Measurements from ENCODE around the gene VWA5B1. TPM values are rescaled to one million over a fixed set of nuclear protein-coding genes. Genes with fewer than 3 reads are reported as not detected.

Gene VWA5B1
- total and polyA plus RNA-seq, 10 of the 15 experiments (the other 5 are each of a cell fraction or from before 2014, with no cell fraction given), result under 0.01 to 0.05 (median 0.01) TPM; not detected in 7

DNA sequence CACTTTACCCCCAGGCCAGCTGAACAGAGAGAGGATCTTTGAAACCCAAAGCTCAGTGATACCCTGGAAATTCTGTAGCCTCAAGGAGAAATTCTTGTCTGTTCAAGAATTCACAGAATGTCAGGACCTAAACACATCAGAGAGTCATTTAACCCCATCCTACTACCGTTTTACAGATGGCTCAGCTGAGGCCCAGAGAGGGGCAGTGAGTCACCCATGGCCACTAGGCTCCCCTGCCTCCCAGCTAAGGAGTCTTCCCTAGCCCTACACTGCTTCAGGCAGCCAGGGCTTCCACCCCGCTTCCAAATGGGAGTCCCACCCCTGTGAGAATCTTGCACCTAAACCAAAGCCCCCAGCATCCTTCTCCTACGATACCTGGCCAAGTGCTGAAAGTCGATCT is 28.3 kb downstream of the VWA5B1 start:
- no peaks in the 10 kb centered on the region for H3K79me2 ChIP-seq (ENCODE audit: control insufficient read depth, insufficient read depth, low read length)
- H3K9ac ChIP-seq (ENCODE audit: control insufficient read depth, insufficient read depth, low read length), result no peak overlapping the region
- intact Hi-C loops (cut with micrococcal nuclease; ENCODE audit: unreplicated experiment), result no loop called here
- peaks cover 24% of the 10 kb centered on the region for H3K4me1 ChIP-seq (ENCODE audit: control insufficient read depth, insufficient read depth, low read length)
- H3K4me3 ChIP-seq, result no peak overlapping the region
- in situ Hi-C loops (cut with MboI), result no loop called here
- ChIA-PET RAD21 (ENCODE audit: unreplicated experiment) (no interaction called here), CTCF (no interaction called here), POLR2A (no interaction called here), SMC1A (ENCODE audit: uncharacterized antibody, unreplicated experiment) (interaction anchor here (1.2 kb wide), 1 partner anchor 10 kb away, joined by 4 read pairs; no protein-coding TSS in a partner anchor)
- H3K4me2 ChIP-seq (ENCODE audit: control insufficient read depth, insufficient read depth), result no peak overlapping the region
- H2AFZ ChIP-seq (ENCODE audit: control insufficient read depth, low read depth, low read length), result no peak overlapping the region
- no peak for FAIRE-seq
- no TSS peak for BruUV-seq (replicated peaks)
- ATAC-seq, result no peak
- no peak overlapping the region for H3K27ac ChIP-seq (ENCODE audit: control insufficient read depth, insufficient read depth)
- no peak for DNase-seq (ENCODE audit: low read depth, low spot score)
- peaks cover 0 to 5% of the 10 kb centered on the region in 2 experiments; a peak in 2 of 4 replicates for H3K27me3 ChIP-seq (replicated peaks in 1 of 2; ENCODE audit: control insufficient read depth in 2 of 2, insufficient read depth in 2 of 2, low read length in 1 of 2)
- no peaks in the 10 kb centered on the region for H4K20me1 ChIP-seq (ENCODE audit: control insufficient read depth, insufficient read depth)
- 42% methylated on average over 4 of the region's 4 CpGs for whole genome bisulfite sequencing (ENCODE audit: insufficient coverage, insufficient replicate concordance, low lambda C conversion rate, missing lambda C conversion rate)
- TF ChIP-seq HDAC2 (IDR thresholded peaks at IDR 0.05), result no peak
- no peaks in the 10 kb centered on the region for H3K36me3 ChIP-seq (ENCODE audit: control insufficient read depth in 2 of 2, insufficient read depth in 2 of 2, low read length in 1 of 2)
- no peaks in the 10 kb centered on the region; the same call in 2 of the 3 replicates for H3K9me3 ChIP-seq (replicated peaks; ENCODE audit: control insufficient read depth, insufficient read depth, low read length)

DNA sequence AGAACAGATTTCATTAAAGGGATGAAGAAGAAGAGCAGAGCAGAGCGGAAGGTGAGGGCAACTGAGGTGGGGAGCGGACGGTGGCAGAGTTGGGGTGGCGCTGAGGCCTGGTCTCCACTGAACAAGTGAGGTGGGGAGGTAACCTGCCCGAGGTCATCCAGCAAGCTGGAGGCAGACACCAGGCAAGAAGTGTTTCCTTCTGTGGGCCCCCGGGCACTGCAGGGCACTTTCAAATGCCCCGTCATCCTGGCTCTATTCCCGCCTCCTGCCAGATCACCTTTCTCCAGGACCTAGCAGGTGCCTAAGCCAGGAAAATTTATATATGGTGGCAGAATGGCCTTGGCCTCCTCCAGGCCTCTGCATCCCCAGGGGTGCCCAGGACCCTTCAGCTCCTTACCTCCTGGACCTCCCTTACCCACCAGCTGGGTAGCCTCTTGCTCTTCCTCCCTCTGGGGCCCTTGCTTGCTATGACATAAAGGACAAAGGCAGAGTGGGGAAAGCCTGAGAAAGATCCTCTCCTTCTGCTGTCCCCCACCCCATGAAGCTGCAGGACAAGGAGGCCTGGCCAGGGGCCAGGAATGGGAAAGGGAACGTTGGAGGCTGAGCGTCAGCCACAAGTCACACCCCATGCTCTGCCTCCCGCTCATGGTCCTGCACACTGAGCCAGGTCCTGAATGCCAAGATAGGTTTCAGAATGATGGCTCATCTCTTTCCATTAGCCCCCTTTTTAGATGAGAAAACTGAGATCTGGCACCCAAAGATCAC is 29.0 kb downstream of the VWA5B1 start:
- no peak for DNase-seq (ENCODE audit: low read depth, low spot score)
- 73% methylated on average over 11 of the region's 11 CpGs for WGBS (ENCODE audit: insufficient coverage, insufficient replicate concordance, low lambda C conversion rate, missing lambda C conversion rate)
- in situ Hi-C loops (cut with MboI), result no loop called here
- no peak for FAIRE-seq
- no TSS peak for BruUV-seq (replicated peaks)
- ChIA-PET SMC1A (ENCODE audit: uncharacterized antibody, unreplicated experiment) (interaction anchor here (1.2 kb wide), 1 partner anchor 9 kb away, joined by 4 read pairs; no protein-coding TSS in a partner anchor), CTCF (no interaction called here), RAD21 (ENCODE audit: unreplicated experiment) (no interaction called here), POLR2A (interaction anchor here (0.5 kb wide), 1 partner anchor 185 kb away, joined by 3 read pairs; no protein-coding TSS in a partner anchor)
- no peaks in the 10 kb centered on the region for H3K79me2 ChIP-seq (ENCODE audit: control insufficient read depth, insufficient read depth, low read length)
- H3K36me3 ChIP-seq (ENCODE audit: control insufficient read depth in 2 of 2, insufficient read depth in 2 of 2, low read length in 1 of 2), result no peaks in the 10 kb centered on the region
- no peak for ATAC-seq
- no peak overlapping the region for H3K4me3 ChIP-seq
- no peaks in the 10 kb centered on the region; the same call in 2 of the 3 replicates for H3K9me3 ChIP-seq (replicated peaks; ENCODE audit: control insufficient read depth, insufficient read depth, low read length)
- no peak overlapping the region for H3K9ac ChIP-seq (ENCODE audit: control insufficient read depth, insufficient read depth, low read length)
- H3K4me1 ChIP-seq (ENCODE audit: control insufficient read depth, insufficient read depth, low read length), result peaks cover 24% of the 10 kb centered on the region
- H3K27me3 ChIP-seq (replicated peaks in 1 of 2; ENCODE audit: control insufficient read depth in 2 of 2, insufficient read depth in 2 of 2, low read length in 1 of 2), result peaks cover 0 to 3% of the 10 kb centered on the region in 2 experiments; a peak in 2 of 4 replicates
- no peaks in the 10 kb centered on the region for H4K20me1 ChIP-seq (ENCODE audit: control insufficient read depth, insufficient read depth)
- H3K4me2 ChIP-seq (ENCODE audit: control insufficient read depth, insufficient read depth), result no peak overlapping the region
- H2AFZ ChIP-seq (ENCODE audit: control insufficient read depth, low read depth, low read length), result no peak overlapping the region
- intact Hi-C loops (cut with micrococcal nuclease; ENCODE audit: unreplicated experiment), result no loop called here
- H3K27ac ChIP-seq (ENCODE audit: control insufficient read depth, insufficient read depth), result no peak overlapping the region
- no peak for TF ChIP-seq RAD21 (IDR thresholded peaks at IDR 0.05; ENCODE audit: insufficient read depth, low read depth, low read length)
- no peak for TF ChIP-seq PAX5 (IDR thresholded peaks at IDR 0.05; ENCODE audit: borderline replicate concordance, low read depth, low read length)
- TF ChIP-seq EGR1 (IDR thresholded peaks at IDR 0.05; ENCODE audit: borderline replicate concordance in 1 of 2, low read depth in 2 of 2, low read length in 2 of 2), result no peak
- TF ChIP-seq POLR2AphosphoS2 (IDR thresholded peaks at IDR 0.05; ENCODE audit: low read depth, low read length), result no peak
- no peak for TF ChIP-seq STAT1 (conservative IDR thresholded peaks at IDR 0.05)
- TF ChIP-seq EZH2 (IDR thresholded peaks at IDR 0.05; ENCODE audit: borderline replicate concordance, control insufficient read depth, low read depth, low read length), result no peak
- no peak for TF ChIP-seq ATF7 (IDR thresholded peaks at IDR 0.05; ENCODE audit: low read depth)
- no peak for TF ChIP-seq CHD1 (IDR thresholded peaks at IDR 0.05; ENCODE audit: low read depth, low read length)
- TF ChIP-seq TCF12 (IDR thresholded peaks at IDR 0.05; ENCODE audit: low read depth, low read length), result no peak
- TF ChIP-seq ZBED1 (IDR thresholded peaks at IDR 0.05; ENCODE audit: borderline replicate concordance), result no peak
- TF ChIP-seq IKZF2 (IDR thresholded peaks at IDR 0.05), result no peak
- no peak for TF ChIP-seq SMAD1 (IDR thresholded peaks at IDR 0.05; ENCODE audit: low read depth, partially characterized antibody)
- TF ChIP-seq ZNF217 (IDR thresholded peaks at IDR 0.05), result no peak
- TF ChIP-seq, protein P1, sequence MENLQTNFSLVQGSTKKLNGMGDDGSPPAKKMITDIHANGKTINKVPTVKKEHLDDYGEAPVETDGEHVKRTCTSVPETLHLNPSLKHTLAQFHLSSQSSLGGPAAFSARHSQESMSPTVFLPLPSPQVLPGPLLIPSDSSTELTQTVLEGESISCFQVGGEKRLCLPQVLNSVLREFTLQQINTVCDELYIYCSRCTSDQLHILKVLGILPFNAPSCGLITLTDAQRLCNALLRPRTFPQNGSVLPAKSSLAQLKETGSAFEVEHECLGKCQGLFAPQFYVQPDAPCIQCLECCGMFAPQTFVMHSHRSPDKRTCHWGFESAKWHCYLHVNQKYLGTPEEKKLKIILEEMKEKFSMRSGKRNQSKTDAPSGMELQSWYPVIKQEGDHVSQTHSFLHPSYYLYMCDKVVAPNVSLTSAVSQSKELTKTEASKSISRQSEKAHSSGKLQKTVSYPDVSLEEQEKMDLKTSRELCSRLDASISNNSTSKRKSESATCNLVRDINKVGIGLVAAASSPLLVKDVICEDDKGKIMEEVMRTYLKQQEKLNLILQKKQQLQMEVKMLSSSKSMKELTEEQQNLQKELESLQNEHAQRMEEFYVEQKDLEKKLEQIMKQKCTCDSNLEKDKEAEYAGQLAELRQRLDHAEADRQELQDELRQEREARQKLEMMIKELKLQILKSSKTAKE (IDR thresholded peaks at IDR 0.05; ENCODE audit: low read depth, poor library complexity, severe bottlenecking), result no peak
